ENCODE results near the gene SYNPO2L. TPM values are rescaled to one million over a fixed set of nuclear protein-coding genes. Genes with fewer than 3 reads are reported as not detected.
"Not testable (repeated sequence)": the region's sequence is repeated elsewhere in the genome, so short reads cannot be mapped to it uniquely, and the experiment has no call there.

SYNPO2L gene
- total RNA-seq, 1 experiment from 2014 or later: not detected

DNA sequence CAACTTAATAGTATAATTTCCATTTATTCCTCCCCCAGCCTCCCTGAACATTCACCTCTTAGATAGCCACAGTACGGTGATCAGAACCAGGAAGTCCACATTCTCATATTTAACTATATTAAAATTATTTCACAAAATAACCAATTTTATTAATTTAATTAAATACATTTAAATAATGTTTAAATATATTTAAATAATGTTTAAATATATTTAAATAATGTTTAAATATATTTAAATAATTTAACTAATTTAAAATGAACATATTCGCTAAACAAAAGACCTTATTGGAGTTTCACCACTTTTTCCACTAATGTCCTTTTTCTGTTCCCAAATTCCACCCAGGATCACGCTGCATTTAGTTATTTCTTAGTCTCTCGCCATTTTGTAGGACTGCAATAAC is 12.5 kb upstream of the SYNPO2L start:
- not testable (repeated sequence) for BruUV-seq (replicated peaks)

GRCh38 chr10:73666153-73666809 is 10.5 kb upstream of the SYNPO2L start:
- H3K27ac Mint-ChIP-seq (ENCODE audit: low read depth, unreplicated experiment): peak overlapping the region; percentile 29
- CTCF ChIA-PET; POLR2A ChIA-PET; intact Hi-C loops (cut with micrococcal nuclease); BruUV-seq (replicated peaks); H3K4me1 Mint-ChIP-seq (ENCODE audit: insufficient read depth, unreplicated experiment); H3K27me3 Mint-ChIP-seq (ENCODE audit: insufficient read depth, unreplicated experiment); H3K9me3 Mint-ChIP-seq (ENCODE audit: unreplicated experiment); DNase-seq (ENCODE audit: unreplicated experiment); H3K4me3 Mint-ChIP-seq (ENCODE audit: unreplicated experiment); H3K36me3 Mint-ChIP-seq (ENCODE audit: insufficient read depth, unreplicated experiment): not testable (repeated sequence)

More for the DNA sequence above, 12.5 kb upstream of the SYNPO2L start:
- POLR2A ChIA-PET; DNase-seq (ENCODE audit: unreplicated experiment); H3K27me3 Mint-ChIP-seq (ENCODE audit: insufficient read depth, unreplicated experiment); H3K4me3 Mint-ChIP-seq (ENCODE audit: unreplicated experiment); H3K27ac Mint-ChIP-seq (ENCODE audit: low read depth, unreplicated experiment); H3K36me3 Mint-ChIP-seq (ENCODE audit: insufficient read depth, unreplicated experiment); H3K9me3 Mint-ChIP-seq (ENCODE audit: unreplicated experiment); H3K4me1 Mint-ChIP-seq (ENCODE audit: insufficient read depth, unreplicated experiment); CTCF ChIA-PET; intact Hi-C loops (cut with micrococcal nuclease): not testable (repeated sequence)

- CTCF ChIA-PET; BruUV-seq (replicated peaks); POLR2A ChIA-PET: not testable (repeated sequence)
These were observed 9.8 kb upstream of the SYNPO2L start for GRCh38 chr10:73665581-73665980.

GRCh38 chr10:73664156-73665040 is 8.6 kb upstream of the SYNPO2L start:
- CTCF ChIA-PET; H3K36me3 Mint-ChIP-seq (ENCODE audit: insufficient read depth, unreplicated experiment); H3K27ac Mint-ChIP-seq (ENCODE audit: low read depth, unreplicated experiment); intact Hi-C loops (cut with micrococcal nuclease); BruUV-seq (replicated peaks); H3K9me3 Mint-ChIP-seq (ENCODE audit: unreplicated experiment); H3K4me1 Mint-ChIP-seq (ENCODE audit: insufficient read depth, unreplicated experiment); H3K27me3 Mint-ChIP-seq (ENCODE audit: insufficient read depth, unreplicated experiment); H3K4me3 Mint-ChIP-seq (ENCODE audit: unreplicated experiment): not testable (repeated sequence)
- peak; percentile 21 for DNase-seq (ENCODE audit: unreplicated experiment)
- POLR2A ChIA-PET: interaction anchor here (0.6 kb wide), 1 partner anchor 551 kb away, joined by 3 read pairs; no protein-coding TSS in a partner anchor

More at GRCh38 chr10:73665581-73665980, 9.8 kb upstream of the SYNPO2L start:
- H3K27me3 Mint-ChIP-seq (ENCODE audit: insufficient read depth, unreplicated experiment); H3K36me3 Mint-ChIP-seq (ENCODE audit: insufficient read depth, unreplicated experiment); H3K4me3 Mint-ChIP-seq (ENCODE audit: unreplicated experiment); H3K9me3 Mint-ChIP-seq (ENCODE audit: unreplicated experiment); intact Hi-C loops (cut with micrococcal nuclease); H3K4me1 Mint-ChIP-seq (ENCODE audit: insufficient read depth, unreplicated experiment); DNase-seq (ENCODE audit: unreplicated experiment); H3K27ac Mint-ChIP-seq (ENCODE audit: low read depth, unreplicated experiment): not testable (repeated sequence)

DNA sequence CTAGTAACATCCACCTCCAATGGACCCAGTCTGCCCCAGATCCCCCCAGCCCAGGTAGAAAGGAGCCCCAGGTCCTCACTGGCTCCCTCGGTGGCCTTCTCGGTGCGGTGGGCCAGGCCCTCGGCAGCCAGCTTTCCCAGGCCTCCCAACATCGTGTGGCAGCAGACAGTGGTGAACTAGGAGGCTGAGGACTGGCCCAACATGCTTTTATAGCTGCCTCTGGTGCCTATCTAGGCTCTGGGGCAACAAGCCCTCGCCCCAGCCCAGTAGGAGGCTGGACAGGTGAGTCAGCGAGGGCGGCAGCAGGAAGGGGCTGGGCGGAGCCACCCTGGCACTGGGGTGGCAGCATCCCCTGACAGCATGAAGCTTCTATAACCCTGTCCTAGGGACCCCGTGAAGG is 7.8 kb upstream of the SYNPO2L start:
- H3K9me3 Mint-ChIP-seq (ENCODE audit: unreplicated experiment); H3K4me1 Mint-ChIP-seq (ENCODE audit: insufficient read depth, unreplicated experiment); H3K27ac Mint-ChIP-seq (ENCODE audit: low read depth, unreplicated experiment); BruUV-seq (replicated peaks); H3K27me3 Mint-ChIP-seq (ENCODE audit: insufficient read depth, unreplicated experiment); H3K4me3 Mint-ChIP-seq (ENCODE audit: unreplicated experiment); H3K36me3 Mint-ChIP-seq (ENCODE audit: insufficient read depth, unreplicated experiment); CTCF ChIA-PET; intact Hi-C loops (cut with micrococcal nuclease); DNase-seq (ENCODE audit: unreplicated experiment); POLR2A ChIA-PET: not testable (repeated sequence)

DNA sequence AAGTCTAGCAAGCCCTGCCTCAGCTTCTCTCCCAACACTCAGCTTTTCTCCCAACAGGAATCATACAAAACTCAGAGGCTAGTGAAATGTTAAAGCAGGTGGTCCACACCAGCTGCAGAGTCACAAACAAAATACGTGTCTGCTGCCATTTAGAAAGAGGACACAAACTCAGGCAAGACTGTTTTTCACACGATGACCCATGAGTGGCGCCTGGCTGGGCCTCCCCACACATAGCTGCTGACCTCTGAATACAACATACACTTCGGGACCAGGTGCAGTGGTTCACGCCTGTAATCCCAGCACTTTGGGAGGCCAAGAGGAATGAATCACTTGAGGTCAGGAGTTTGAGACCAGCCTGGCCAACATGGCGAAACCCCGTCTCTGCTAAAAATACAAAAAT is 6.9 kb upstream of the SYNPO2L start:
- BruUV-seq (replicated peaks); H3K27ac Mint-ChIP-seq (ENCODE audit: low read depth, unreplicated experiment); DNase-seq (ENCODE audit: unreplicated experiment); CTCF ChIA-PET; intact Hi-C loops (cut with micrococcal nuclease); H3K36me3 Mint-ChIP-seq (ENCODE audit: insufficient read depth, unreplicated experiment); H3K27me3 Mint-ChIP-seq (ENCODE audit: insufficient read depth, unreplicated experiment); H3K4me1 Mint-ChIP-seq (ENCODE audit: insufficient read depth, unreplicated experiment); H3K4me3 Mint-ChIP-seq (ENCODE audit: unreplicated experiment); H3K9me3 Mint-ChIP-seq (ENCODE audit: unreplicated experiment): not testable (repeated sequence)
- POLR2A ChIA-PET: interaction anchor here (1.1 kb wide), 1 partner anchor 34 kb away, joined by 3 read pairs; no protein-coding TSS in a partner anchor

Measured in MCF 10A (cell line).